Activated naive CD8-positive, alpha-beta T cell (primary cell): ENCODE measurements around the gene MELTF.

Experiments used
- H3K27ac Mint-ChIP-seq: one replicate; pipeline ENCODE4 v1.8.0; 2021; ENCODE audit warnings: mixed read lengths
- H3K27me3 Mint-ChIP-seq: one replicate; pipeline ENCODE4 v1.8.0; 2021; ENCODE audit warnings: mixed read lengths
- H3K36me3 Mint-ChIP-seq: one replicate; pipeline ENCODE4 v1.8.0; 2021; ENCODE audit warnings: mixed read lengths
- H3K4me1 Mint-ChIP-seq: one replicate; pipeline ENCODE4 v1.8.0; 2021; ENCODE audit warnings: low read depth, mixed read lengths
- H3K4me3 Mint-ChIP-seq: one replicate; pipeline ENCODE4 v1.8.0; 2021; ENCODE audit warnings: mild to moderate bottlenecking, mixed read lengths
- H3K9me3 Mint-ChIP-seq: one replicate; pipeline ENCODE4 v1.8.0; 2021; ENCODE audit warnings: low read depth, mixed read lengths

Gene MELTF

DNA sequence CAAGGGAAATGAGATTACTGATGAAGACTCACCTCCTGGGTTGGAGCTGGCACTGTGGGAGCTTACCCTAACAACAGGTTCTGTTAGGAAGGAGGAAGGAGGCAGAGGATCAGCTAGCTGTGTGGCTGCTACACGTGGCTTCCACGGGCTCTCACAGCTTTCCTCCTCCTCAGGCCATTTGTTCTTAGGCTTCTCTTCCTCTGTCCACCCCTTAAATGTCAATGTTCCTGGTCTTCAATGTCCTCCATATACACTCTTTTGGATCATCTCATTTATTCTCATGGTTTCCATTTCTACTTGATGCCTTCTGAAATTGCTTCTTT, 66.0 kb downstream of the MELTF start:
- H3K4me1 Mint-ChIP-seq, result peaks cover 2% of the 10 kb centered on the region
- H3K36me3 Mint-ChIP-seq, result no peaks in the 10 kb centered on the region
- peaks cover 9% of the 10 kb centered on the region for H3K27me3 Mint-ChIP-seq
- no peak overlapping the region for H3K4me3 Mint-ChIP-seq
- no peak overlapping the region for H3K27ac Mint-ChIP-seq
- no peaks in the 10 kb centered on the region for H3K9me3 Mint-ChIP-seq

DNA sequence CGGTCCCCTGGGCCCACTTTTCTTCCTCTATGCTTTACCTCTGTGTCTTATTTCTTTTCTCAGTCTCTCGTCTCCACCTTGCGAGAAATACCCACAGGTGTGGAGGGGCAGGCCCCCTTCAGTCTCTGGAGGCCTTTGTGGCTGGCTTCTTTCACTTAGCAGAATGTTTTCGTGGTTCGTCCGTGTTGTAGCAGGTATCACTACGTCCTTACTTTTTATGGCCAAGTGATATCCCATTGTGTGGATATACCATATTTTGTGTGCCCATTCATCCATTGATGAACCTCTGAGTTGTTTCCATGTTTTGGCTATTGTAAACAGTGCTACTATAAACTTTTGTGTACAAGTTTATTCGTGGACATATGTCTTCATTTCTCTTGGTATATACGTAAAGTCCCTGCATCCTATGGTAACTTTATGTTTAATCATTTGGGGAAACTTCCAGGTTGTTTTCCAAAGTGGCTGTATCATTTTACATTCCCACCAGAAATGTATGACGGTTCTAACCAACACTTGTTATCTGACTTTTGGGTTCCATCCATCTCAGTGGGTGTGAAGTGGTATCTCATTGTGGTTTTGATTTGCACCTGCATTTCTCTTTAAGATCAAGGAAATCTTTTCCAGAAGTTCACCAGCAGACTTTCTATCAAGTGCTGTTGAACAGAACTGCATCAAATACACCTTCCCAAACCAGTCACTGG, 66.5 kb downstream of the MELTF start:
- Mint-ChIP-seq H3K27me3 (peaks cover 9% of the 10 kb centered on the region), H3K27ac (no peak overlapping the region), H3K4me1 (peaks cover 2% of the 10 kb centered on the region), H3K4me3 (no peak overlapping the region), H3K9me3 (no peaks in the 10 kb centered on the region), H3K36me3 (no peaks in the 10 kb centered on the region)

DNA sequence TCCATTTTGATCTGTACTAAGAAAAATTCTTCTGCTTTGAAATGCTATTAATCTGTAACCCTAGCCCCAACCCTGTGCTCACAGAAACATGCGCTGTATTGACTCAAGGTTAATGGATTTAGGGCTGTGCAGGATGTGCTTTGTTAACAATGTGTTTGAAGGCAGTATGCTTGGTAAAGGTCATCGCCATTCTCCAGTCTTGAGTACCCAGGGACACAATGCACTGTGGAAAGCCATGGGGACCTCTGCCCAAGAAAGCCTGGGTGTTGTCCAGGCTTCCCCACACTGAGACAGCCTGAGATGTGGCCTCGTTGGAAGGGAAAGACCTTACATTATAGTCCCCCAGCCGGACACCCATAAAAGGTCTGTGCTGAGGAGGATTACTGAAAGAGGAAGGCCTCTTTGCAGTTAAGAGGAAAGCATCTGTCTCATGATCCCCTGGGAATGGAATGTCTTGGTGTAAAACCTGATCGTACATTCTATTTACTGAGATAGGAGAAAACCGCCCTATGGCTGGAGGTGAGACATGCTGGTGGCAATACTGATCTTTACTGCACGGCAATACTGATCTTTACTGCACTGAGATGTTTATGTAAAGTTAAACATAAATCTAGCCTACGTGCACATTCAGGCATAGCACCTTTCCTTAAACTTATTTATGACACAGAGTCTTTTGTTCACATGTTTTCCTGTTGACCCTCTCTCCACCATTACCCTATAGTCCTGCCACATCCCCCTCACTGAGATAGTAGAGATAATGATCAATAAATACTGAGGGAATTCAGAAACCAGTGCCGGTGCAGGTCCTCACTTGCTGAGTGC, 67.3 kb downstream of the MELTF start:
- peaks cover 5% of the 10 kb centered on the region for H3K27me3 Mint-ChIP-seq
- H3K36me3 Mint-ChIP-seq, result no peaks in the 10 kb centered on the region

DNA sequence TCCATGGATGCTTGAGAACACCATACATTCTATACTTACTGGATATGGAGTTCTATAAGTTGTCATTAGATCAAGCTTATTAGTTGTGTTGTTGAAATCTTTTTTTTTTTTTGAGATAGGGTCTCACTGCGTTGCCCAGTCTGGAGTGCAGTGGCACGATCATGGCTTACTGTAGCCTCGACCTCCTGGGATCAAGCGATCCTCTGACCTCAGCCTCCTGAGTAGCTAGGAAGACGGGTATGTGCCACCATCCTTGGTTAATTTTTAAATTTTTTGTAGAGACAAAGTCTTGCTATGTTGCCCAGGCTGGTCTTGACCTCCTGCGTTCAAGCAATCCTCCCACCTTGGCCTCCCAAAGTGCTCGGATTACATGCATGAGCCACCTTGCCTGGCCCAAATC, 74.8 kb downstream of the MELTF start:
- Mint-ChIP-seq H3K9me3 (no peaks in the 10 kb centered on the region), H3K4me3 (no peak overlapping the region), H3K27ac (no peak overlapping the region), H3K36me3 (no peaks in the 10 kb centered on the region), H3K4me1 (no peaks in the 10 kb centered on the region), H3K27me3 (peaks cover 5% of the 10 kb centered on the region)

More for the DNA sequence above, 67.3 kb downstream of the MELTF start:
- no peak overlapping the region for H3K27ac Mint-ChIP-seq
- H3K4me1 Mint-ChIP-seq, result no peaks in the 10 kb centered on the region
- H3K4me3 Mint-ChIP-seq, result no peak overlapping the region
- no peaks in the 10 kb centered on the region for H3K9me3 Mint-ChIP-seq
